ENCODE measurements around the gene PRKAR2B.

Gene PRKAR2B

DNA sequence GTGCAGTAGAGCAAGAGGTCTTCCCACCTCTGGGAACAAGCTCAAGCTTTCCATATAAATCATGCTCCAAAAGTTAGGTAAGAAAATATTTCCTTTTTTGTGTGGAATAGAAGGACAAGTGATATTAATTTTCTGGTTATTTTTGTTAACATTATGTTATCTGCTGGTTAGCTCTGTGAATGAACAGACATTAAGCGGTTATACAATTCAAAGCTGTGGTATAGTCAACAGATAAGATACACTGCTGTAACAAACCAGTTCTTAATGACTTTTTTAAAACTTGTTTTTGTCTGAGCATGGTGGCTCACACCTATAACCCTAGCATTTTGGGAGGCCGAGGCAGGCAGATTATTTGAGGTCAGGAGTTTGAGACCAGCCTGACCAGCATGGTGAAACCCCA is 43.0 kb upstream of the PRKAR2B start:
- Histone ChIP-seq H4K12ac (ENCODE audit: low read depth, low read length) (no peak overlapping the region), H2BK12ac (ENCODE audit: low read length) (no peak overlapping the region), H2AK5ac (ENCODE audit: low read length) (no peak overlapping the region), H3K79me2 (ENCODE audit: control insufficient read depth, insufficient read depth, low read length, poor library complexity) (no peaks in the 10 kb centered on the region), H3K18ac (ENCODE audit: low read length) (no peak overlapping the region), H4K91ac (ENCODE audit: low read depth, low read length) (no peak overlapping the region), H3K4ac (ENCODE audit: low read depth, low read length) (no peak overlapping the region), H3K79me1 (ENCODE audit: low read length) (no peaks in the 10 kb centered on the region), H3K4me2 (ENCODE audit: low read length) (no peak overlapping the region), H3K27ac (ENCODE audit: low read depth, low read length) (no peak overlapping the region), H3K4me3 (ENCODE audit: low read depth, low read length) (no peak overlapping the region), H2BK120ac (ENCODE audit: insufficient read depth, low read length, poor library complexity) (no peak overlapping the region), H3K4me1 (ENCODE audit: control insufficient read depth in 1 of 2, insufficient read depth in 2 of 2, low read length in 2 of 2) (no peaks in the 10 kb centered on the region), H3K9me3 (ENCODE audit: insufficient read depth, low read depth, low read length) (no peaks in the 10 kb centered on the region), H3K9ac (ENCODE audit: low read length) (no peak overlapping the region), H4K8ac (ENCODE audit: low read depth, low read length) (no peak overlapping the region), H3K27me3 (ENCODE audit: insufficient read depth, low read length) (no peaks in the 10 kb centered on the region), H3K36me3 (ENCODE audit: control insufficient read depth in 1 of 2, insufficient read depth in 2 of 2, low read length in 2 of 2) (no peaks in the 10 kb centered on the region), H3K14ac (ENCODE audit: low read length) (no peak overlapping the region), H2AFZ (ENCODE audit: insufficient read depth, low read length, poor library complexity) (no peak overlapping the region), H2BK5ac (ENCODE audit: low read depth, low read length, poor library complexity) (no peak overlapping the region), H3K23ac (ENCODE audit: low read length) (no peak overlapping the region)
- WGBS (ENCODE audit: extremely low coverage, insufficient coverage, insufficient read length) = no CpG with 5 or more reads among the region's 2 CpGs
- no peak for DNase-seq

DNA sequence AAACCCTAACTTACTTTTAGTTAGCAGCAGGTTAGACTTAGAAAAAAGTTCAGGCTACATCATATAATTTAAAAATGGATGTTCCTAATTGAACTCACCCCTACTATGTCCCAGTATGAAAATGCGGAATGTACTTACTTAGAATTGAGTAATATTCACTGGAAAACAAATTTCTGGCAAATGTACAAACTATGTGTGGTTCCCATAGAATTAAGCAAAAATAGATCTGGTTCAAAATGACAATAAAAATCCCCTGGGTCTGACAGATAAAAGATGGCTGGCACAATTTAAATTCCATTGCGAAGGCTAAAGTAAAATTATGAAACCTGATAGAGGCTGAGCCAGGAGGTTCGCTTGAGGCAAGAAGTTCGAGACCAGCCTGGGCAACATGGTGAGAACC is 42.4 kb upstream of the PRKAR2B start:
- Histone ChIP-seq H3K9me3 (ENCODE audit: insufficient read depth, low read depth, low read length) (no peaks in the 10 kb centered on the region), H2BK12ac (ENCODE audit: low read length) (no peak overlapping the region), H2BK5ac (ENCODE audit: low read depth, low read length, poor library complexity) (no peak overlapping the region), H3K18ac (ENCODE audit: low read length) (no peak overlapping the region), H3K79me1 (ENCODE audit: low read length) (no peaks in the 10 kb centered on the region), H3K36me3 (ENCODE audit: control insufficient read depth in 1 of 2, insufficient read depth in 2 of 2, low read length in 2 of 2) (no peaks in the 10 kb centered on the region), H3K4ac (ENCODE audit: low read depth, low read length) (no peak overlapping the region), H2AK5ac (ENCODE audit: low read length) (no peak overlapping the region), H3K4me1 (ENCODE audit: control insufficient read depth in 1 of 2, insufficient read depth in 2 of 2, low read length in 2 of 2) (no peaks in the 10 kb centered on the region), H4K12ac (ENCODE audit: low read depth, low read length) (no peak overlapping the region), H3K27ac (ENCODE audit: low read depth, low read length) (no peak overlapping the region), H3K4me3 (ENCODE audit: low read depth, low read length) (no peak overlapping the region), H4K91ac (ENCODE audit: low read depth, low read length) (no peak overlapping the region), H3K14ac (ENCODE audit: low read length) (no peak overlapping the region), H3K79me2 (ENCODE audit: control insufficient read depth, insufficient read depth, low read length, poor library complexity) (no peaks in the 10 kb centered on the region), H3K27me3 (ENCODE audit: insufficient read depth, low read length) (no peaks in the 10 kb centered on the region), H3K9ac (ENCODE audit: low read length) (no peak overlapping the region), H2AFZ (ENCODE audit: insufficient read depth, low read length, poor library complexity) (no peak overlapping the region), H3K4me2 (ENCODE audit: low read length) (no peak overlapping the region), H3K23ac (ENCODE audit: low read length) (no peak overlapping the region), H4K8ac (ENCODE audit: low read depth, low read length) (no peak overlapping the region), H2BK120ac (ENCODE audit: insufficient read depth, low read length, poor library complexity) (no peak overlapping the region)
- DNase-seq = no peak
- no CpG with 5 or more reads among the region's 4 CpGs for WGBS (ENCODE audit: extremely low coverage, insufficient coverage, insufficient read length)

DNA sequence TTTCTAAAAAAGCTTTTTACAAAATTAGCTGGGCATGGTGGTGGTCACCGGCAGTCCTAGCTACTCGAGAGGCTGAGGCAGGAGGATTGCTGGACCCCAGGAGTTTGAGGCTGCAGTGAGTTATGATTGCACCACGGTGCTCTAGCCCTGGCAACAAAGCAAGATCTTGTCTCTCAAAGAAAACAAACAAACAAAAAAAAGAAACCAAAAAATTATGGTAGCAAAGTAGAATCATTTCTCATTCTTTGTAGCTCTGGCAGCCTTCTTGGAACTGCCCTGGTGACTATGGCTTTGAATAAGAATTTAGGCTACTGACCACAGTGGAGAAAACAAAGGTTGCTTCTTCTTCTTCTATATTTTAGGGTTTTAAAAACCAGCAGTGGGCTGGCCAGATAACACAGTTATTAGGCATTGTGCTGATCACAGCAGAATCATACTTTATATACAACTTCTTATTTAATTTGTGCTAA is 41.9 kb upstream of the PRKAR2B start:
- H3K79me2 ChIP-seq (ENCODE audit: control insufficient read depth, insufficient read depth, low read length, poor library complexity) = no peaks in the 10 kb centered on the region
- no peak overlapping the region for H3K4me2 ChIP-seq (ENCODE audit: low read length)
- DNase-seq = no peak
- H3K9ac ChIP-seq (ENCODE audit: low read length) = no peak overlapping the region
- no peak overlapping the region for H2AFZ ChIP-seq (ENCODE audit: insufficient read depth, low read length, poor library complexity)
- no peak overlapping the region for H3K27ac ChIP-seq (ENCODE audit: low read depth, low read length)
- H3K18ac ChIP-seq (ENCODE audit: low read length) = no peak overlapping the region
- H3K14ac ChIP-seq (ENCODE audit: low read length) = no peak overlapping the region
- H3K9me3 ChIP-seq (ENCODE audit: insufficient read depth, low read depth, low read length) = no peaks in the 10 kb centered on the region
- no peak overlapping the region for H2BK5ac ChIP-seq (ENCODE audit: low read depth, low read length, poor library complexity)
- H2BK120ac ChIP-seq (ENCODE audit: insufficient read depth, low read length, poor library complexity) = no peak overlapping the region
- no peak overlapping the region for H3K4ac ChIP-seq (ENCODE audit: low read depth, low read length)
- WGBS (ENCODE audit: extremely low coverage, insufficient coverage, insufficient read length) = no CpG with 5 or more reads among the region's 3 CpGs
- H3K36me3 ChIP-seq (ENCODE audit: control insufficient read depth in 1 of 2, insufficient read depth in 2 of 2, low read length in 2 of 2) = no peaks in the 10 kb centered on the region
- no peak overlapping the region for H3K23ac ChIP-seq (ENCODE audit: low read length)
- no peak overlapping the region for H2BK12ac ChIP-seq (ENCODE audit: low read length)
- H2AK5ac ChIP-seq (ENCODE audit: low read length) = no peak overlapping the region
- no peaks in the 10 kb centered on the region for H3K4me1 ChIP-seq (ENCODE audit: control insufficient read depth in 1 of 2, insufficient read depth in 2 of 2, low read length in 2 of 2)
- no peak overlapping the region for H4K12ac ChIP-seq (ENCODE audit: low read depth, low read length)
- no peak overlapping the region for H4K8ac ChIP-seq (ENCODE audit: low read depth, low read length)
- no peaks in the 10 kb centered on the region for H3K27me3 ChIP-seq (ENCODE audit: insufficient read depth, low read length)
- H3K4me3 ChIP-seq (ENCODE audit: low read depth, low read length) = no peak overlapping the region
- no peak overlapping the region for H4K91ac ChIP-seq (ENCODE audit: low read depth, low read length)
- no peaks in the 10 kb centered on the region for H3K79me1 ChIP-seq (ENCODE audit: low read length)

DNA sequence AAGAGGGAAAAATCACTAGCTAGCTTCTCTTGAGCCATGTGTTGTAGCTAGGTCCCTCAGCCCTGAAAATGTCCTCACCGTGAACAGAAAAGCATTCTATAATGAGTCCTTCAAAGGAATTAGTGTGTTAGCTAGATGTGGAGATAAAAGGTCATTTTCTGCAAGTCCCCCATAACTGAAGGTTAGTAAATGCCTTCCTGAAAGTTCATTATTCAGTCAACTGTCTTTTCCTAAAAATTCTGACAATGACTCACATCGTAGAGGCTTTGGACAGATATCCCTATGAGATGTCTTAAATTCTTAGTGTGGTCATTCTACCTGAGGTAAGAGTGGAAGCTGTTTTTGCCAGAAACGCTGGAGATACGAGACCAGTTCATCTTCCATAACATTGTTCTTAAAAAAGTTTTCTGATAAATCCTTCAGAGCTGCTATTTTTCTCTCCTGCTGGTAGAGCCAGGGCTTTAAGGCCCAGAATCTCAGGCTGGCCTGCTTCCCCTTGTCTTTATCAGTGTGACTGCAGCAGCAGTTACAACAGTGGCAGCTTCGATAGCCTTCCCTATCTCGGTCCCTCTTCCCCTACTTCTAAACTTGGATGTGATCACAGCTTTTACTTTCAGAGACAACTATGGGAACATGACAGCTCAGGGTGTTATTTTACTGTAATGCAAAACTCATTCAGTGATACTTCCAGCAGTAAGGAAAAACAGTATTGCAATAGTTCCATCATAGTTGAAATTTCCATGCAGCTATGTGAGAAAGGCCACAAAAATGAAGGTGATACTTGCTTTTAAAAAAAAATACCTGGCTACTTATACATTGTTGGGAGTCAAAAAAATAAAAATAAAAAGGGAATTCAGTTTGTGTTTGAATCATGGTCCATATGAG is 37.3 kb upstream of the PRKAR2B start:
- Histone ChIP-seq H3K4me2 (ENCODE audit: low read length) (no peak overlapping the region), H3K79me1 (ENCODE audit: low read length) (no peaks in the 10 kb centered on the region), H3K18ac (ENCODE audit: low read length) (no peak overlapping the region), H4K91ac (ENCODE audit: low read depth, low read length) (no peak overlapping the region), H3K4me3 (ENCODE audit: low read depth, low read length) (no peak overlapping the region), H2AK5ac (ENCODE audit: low read length) (no peak overlapping the region), H3K23ac (ENCODE audit: low read length) (no peak overlapping the region), H2BK12ac (ENCODE audit: low read length) (no peak overlapping the region), H3K4me1 (ENCODE audit: control insufficient read depth in 1 of 2, insufficient read depth in 2 of 2, low read length in 2 of 2) (peaks cover 0 to 3% of the 10 kb centered on the region in 2 experiments), H3K79me2 (ENCODE audit: control insufficient read depth, insufficient read depth, low read length, poor library complexity) (no peaks in the 10 kb centered on the region), H2BK120ac (ENCODE audit: insufficient read depth, low read length, poor library complexity) (peak overlapping the region; percentile 62), H2AFZ (ENCODE audit: insufficient read depth, low read length, poor library complexity) (no peak overlapping the region), H3K27ac (ENCODE audit: low read depth, low read length) (no peak overlapping the region), H3K14ac (ENCODE audit: low read length) (no peak overlapping the region), H3K27me3 (ENCODE audit: insufficient read depth, low read length) (no peaks in the 10 kb centered on the region), H3K9me3 (ENCODE audit: insufficient read depth, low read depth, low read length) (no peaks in the 10 kb centered on the region), H2BK5ac (ENCODE audit: low read depth, low read length, poor library complexity) (no peak overlapping the region), H3K9ac (ENCODE audit: low read length) (no peak overlapping the region), H4K8ac (ENCODE audit: low read depth, low read length) (peak overlapping the region; percentile 77), H3K36me3 (ENCODE audit: control insufficient read depth in 1 of 2, insufficient read depth in 2 of 2, low read length in 2 of 2) (no peaks in the 10 kb centered on the region), H4K12ac (ENCODE audit: low read depth, low read length) (no peak overlapping the region), H3K4ac (ENCODE audit: low read depth, low read length) (no peak overlapping the region)
- no CpG with 5 or more reads among the region's 6 CpGs for WGBS (ENCODE audit: extremely low coverage, insufficient coverage, insufficient read length)
- peak; percentile 36 to 81 for DNase-seq
